CD4-positive, alpha-beta T cell treated with Interleukin-12 subunit alpha and Interleukin-12 subunit beta, for 1 hour (primary cell): ENCODE results near the gene KRTAP13-4.
A peak's percentile ranks its signal among the peaks of the same experiment; 100 is the strongest.

Experiments
- DNase-seq: peaks from one replicate; pipeline ENCODE4 v3.0.0-alpha.2; 2020

KRTAP13-4 gene, protein sequence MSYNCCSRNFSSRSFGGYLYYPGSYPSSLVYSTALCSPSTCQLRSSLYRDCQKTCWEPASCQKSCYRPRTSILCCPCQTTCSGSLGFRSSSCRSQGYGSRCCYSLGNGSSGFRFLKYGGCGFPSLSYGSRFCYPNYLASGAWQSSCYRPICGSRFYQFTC

DNA sequence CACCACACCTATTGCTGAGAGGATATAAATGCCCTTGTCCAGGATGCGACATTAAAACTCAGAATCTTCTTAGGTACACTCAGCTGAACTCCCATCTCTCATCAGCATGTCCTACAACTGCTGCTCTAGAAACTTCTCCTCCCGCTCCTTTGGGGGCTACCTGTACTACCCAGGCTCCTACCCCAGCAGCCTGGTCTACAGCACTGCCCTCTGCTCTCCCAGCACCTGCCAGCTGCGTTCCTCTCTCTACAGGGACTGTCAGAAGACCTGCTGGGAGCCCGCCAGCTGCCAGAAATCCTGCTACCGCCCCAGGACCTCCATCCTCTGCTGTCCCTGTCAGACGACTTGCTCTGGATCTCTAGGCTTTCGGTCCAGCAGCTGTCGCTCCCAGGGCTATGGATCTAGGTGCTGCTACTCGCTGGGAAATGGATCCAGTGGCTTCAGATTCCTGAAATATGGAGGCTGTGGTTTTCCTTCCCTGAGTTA lies at the start of gene KRTAP13-4:
Gene KRTAP13-4 (plus strand): TSS at position 51 of the 486 bp plus-strand sequence. CDS start 56 bp downstream, at position 107.
- no peak for DNase-seq

DNA sequence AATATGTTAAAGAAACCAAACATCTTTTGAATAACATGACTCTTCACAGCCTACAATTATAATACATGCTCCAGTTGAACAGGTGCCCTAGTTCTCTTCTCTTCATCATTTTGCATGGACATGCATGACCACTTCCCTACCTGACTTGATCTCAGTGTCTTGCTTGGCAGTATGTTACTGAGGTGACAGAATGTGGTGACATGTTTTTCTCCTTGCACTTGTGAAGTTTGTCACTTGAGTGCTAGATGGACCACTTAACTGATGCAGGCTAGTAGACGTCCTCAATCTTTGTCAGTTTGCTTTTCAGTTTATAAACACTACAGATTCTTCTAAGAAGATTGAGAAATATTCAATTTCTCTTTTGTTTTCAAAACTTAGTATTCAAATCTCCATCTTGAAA lies 47.8 kb upstream of the KRTAP13-4 start:
- no peak for DNase-seq

DNA sequence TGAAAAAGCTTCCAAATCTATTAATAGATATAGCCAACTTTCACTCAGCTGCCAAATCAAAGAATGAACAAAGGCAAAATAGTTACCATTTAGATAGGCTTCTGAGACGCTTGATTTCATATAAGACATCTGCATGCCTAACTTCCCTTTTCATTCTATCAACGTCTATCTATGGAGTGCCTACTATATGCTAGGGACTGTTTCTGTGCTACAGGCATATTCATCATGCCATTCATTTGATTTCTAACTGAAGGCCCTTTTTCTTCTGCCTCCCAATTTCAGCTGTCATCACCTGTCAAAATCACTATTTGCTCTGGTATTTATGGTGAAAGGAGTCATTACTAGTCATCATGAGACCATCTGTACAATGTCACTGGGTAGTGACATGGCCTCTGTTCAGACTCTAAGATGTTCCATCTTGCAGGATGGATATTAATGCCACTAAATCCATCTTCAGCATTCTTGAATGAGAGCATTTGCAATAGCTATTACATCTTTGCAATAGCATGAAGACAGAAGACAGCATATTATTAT lies 38.5 kb upstream of the KRTAP13-4 start:
- no peak for DNase-seq

DNA sequence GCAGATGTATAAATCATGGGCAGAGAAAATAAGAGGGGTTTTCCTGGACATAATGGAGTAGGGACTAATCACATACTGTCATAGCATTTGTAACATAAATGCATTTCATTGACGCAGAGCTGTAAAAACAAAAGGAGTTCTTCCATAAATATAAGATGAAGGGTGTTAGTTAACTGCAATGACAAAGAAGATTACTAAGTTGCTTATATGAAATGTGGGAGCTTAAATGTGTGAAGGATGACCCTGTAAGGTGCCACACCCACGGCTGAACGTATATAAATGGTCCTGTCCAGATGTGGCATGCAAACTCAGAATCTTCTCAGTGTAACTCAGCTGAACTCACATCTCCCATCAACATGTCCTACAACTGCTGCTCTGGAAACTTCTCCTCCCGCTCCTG lies 34.3 kb upstream of the KRTAP13-4 start, which contains the start of gene KRTAP13-1:
Gene KRTAP13-1 (plus strand): TSS at position 301 of the 400 bp plus-strand sequence. CDS start 56 bp downstream, at position 357.
- DNase-seq = no peak

DNA sequence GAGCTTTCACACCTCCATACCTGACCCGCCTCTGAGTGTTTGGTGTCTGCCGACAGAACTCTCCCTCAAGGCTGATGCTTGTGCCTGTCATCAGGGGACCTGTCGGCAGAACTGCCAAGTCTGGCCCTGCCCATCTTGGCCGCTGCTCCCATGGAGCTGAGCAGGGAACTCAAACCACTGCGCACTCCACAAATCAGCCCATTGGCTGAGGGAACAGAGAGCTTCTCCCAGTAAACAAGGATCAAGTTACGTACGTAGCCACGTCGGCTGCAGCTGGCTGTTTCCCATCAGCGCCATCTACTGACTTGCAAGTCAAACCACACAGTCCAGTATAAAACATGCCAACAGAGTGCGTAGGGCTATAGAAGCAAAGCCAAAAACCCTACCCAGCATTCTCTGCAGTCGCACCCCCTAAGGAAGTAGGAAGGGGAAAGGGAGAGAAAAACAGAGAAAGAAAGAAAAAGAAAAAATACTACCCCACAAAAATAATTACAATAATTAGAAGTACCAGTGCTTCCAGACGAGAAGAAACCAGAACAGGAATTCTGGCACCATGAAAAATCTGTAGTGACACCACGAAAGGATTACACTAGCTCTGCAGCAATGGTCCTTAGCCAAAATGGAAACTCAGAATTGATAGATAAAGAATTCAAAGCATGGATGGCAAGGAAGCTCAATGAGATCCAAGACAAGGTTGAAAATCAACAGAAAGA lies 21.1 kb upstream of the KRTAP13-4 start:
- no peak for DNase-seq

DNA sequence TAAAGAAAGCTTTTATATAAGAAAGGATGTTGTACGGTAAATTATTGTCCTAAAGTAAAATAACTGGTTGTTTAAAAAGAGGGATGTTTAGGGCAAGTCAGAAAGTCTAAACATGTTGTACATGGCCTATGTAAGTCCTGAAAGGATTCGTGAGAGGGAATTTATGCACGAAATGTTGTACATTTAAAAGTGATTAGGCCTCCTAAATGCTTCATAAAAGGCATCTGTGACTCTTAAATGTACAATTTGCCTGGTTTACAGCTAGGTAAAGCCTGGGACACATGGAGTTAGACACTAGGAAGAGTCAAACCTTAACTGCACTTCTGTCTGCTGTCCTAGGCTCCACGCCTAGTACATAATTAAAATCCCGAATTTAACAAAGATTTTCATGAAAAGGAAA lies 14.0 kb upstream of the KRTAP13-4 start:
- DNase-seq = no peak

DNA sequence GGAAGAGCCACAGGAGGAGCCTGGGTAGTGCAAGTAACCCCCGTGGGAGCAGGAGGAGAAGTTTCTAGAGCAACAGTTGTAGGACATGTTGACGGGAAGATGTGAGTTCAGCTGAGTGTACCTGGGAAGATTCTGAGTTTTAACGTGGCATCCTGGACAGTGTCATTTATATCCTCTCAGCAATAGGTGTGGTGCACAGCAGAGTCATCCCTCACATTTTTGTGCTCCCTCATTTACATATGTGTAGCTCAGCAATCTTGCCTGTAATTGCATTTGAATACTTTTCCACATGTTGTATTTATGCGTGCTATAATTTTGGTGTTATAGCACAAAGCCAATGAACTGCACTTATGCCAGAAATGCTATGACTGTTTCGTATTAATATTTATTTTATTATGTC lies 4.2 kb upstream of the KRTAP13-4 start, which contains the start of gene KRTAP13-3:
Gene KRTAP13-3 (minus strand): TSS at position 101 of the 400 bp plus-strand sequence. CDS start 14 bp downstream, at position 87.
- DNase-seq = no peak

DNA sequence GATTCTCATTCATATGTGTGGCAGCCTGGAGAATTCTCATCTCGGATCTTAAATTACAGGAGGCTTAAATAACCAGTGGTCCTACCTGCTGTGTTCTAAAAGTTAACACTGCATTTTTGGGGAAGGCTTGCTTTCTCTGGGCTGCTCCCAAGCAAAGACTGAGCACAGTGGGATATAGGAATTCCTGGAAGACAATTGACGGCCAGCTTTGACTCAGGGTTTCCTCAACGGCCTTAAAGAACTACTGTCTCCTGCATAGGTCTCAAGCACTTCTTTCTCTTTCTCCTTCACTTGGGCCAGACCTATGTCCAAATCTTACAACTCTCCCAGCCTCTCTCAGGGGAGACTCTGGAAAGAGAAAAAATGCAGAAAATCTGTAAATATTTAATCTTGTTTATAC lies 3.3 kb upstream of the KRTAP13-4 start:
- DNase-seq = no peak

DNA sequence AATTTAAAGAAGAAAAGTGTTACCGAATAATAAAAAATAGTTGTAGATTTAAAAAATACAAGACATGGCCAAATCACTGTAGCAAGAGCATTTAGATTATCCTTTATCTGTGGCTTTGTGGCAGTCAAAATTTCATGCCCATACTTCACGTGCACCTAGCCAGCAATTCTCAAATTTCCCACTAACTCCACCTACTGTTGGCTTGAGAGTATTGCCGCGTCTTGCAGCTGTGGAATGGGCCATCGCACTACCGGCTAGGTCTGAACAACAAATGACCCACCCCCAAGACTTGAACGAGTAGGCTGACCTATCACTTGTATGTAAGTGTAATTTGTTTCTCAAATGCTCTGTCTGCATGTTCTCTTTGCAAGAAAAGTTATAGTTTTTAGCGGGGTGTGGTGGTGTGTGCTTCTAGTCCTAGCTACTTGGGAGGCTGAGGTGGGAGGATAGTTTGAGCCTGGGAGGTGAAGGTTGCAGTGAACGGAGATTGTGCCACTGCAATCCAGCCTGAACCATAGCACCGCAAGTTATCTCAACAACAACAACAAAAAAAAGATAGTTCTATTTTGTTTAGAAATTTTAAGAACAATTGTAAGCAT lies 4.1 kb downstream of the KRTAP13-4 start:
- peak; percentile 2 for DNase-seq

DNA sequence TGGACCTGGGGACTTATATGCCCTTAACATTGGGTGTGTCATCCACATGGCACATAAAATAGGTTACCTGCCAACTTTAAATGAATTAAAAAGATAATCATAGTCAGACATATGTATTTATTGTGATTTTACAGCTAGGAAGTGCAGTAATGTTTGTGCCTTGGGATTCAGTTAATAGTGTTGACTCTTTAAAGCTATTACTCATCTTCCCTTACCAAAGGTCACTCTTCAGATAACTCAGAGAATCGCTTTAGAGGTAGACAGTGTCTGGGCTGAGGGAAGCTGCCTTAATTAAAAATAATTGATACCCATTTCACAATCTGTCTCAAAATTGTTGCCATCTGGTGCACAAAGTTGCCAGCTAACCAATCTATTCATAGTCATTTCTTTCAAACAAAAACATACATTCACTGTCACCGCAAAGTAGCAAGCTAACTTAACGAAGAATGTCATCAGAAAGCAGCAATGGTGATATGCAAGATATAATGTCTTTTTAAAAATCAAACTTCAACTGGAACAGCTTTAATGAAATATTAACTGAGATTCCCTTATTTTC lies 7.1 kb downstream of the KRTAP13-4 start:
- no peak for DNase-seq

DNA sequence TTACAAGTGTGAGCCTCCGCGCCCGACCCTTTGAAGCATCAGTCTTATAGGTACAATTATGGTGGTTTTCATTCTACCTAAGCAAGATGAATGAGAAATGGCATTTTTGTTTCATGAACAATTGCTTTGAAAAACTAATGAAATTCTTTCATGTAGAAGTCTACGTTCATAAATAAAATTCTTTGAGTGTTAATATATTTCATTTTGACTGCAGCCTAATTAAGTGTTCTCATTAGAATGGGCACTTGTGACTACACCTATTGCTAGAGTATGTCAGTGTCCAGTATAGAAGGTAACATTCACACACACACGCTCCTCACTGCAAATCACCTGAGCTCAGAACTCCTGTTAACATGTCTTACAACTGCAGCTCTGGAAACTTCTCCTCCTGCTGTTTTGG lies 10.0 kb downstream of the KRTAP13-4 start, which contains the start of gene KRTAP15-1:
Gene KRTAP15-1 (plus strand): TSS at position 301 of the 400 bp plus-strand sequence. CDS start 53 bp downstream, at position 354.
- no peak for DNase-seq

DNA sequence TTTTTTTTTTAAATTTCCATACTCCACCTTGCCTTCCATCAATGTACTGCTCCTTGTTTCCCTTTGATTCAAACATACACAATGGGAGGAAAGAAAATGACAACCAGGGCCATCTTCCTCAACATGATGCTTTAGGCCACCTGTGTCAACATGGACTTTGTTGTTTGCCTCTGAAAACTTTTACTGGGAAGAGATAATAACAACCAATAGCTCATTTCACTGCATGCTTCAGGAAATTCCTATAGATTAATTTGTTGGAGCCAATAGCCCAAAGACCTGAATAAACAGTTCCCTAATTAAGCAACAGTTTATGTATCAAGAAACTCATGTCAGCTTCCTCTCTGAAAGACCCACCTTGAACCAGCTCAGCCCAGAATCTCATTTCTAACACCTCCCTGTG lies 13.2 kb downstream of the KRTAP13-4 start:
- no peak for DNase-seq

DNA sequence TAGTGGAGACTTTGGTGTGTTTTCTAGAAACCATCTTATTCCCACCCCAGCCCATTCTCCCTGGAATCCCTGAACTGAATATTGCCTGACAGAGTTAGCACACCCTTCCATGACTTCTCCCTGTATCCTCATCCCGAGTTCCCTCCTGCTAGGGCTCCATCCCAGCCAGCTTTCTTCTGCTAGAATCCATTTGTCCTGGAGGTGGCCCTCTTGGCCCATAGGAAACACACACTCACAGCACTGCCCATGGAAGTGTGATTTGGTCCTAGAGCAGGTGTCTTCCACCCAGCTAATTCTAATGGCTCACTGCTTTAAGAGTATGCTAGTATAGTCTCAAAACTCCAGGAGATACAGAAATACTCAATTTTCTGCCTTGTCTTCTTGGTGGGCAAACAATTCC lies 14.2 kb downstream of the KRTAP13-4 start:
- DNase-seq = no peak

DNA sequence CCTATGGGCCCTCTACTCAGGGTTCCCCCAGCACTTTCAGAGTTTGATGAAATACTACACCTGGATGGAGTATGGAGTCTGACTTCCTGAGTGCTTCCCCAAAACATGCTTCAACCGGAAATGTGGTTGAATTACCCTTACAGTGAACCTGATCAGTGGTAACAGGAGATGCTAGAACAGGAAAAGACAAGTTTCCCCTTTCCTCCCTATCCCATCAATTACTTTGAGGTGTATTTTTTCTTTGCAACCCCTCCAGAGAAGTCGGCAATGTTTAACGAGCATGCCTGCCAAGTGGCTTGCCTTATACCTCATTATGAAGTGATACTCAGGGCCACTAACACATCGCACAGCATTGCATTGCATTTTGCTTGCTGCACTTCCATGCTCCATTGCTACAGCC lies 17.0 kb downstream of the KRTAP13-4 start:
- no peak for DNase-seq

DNA sequence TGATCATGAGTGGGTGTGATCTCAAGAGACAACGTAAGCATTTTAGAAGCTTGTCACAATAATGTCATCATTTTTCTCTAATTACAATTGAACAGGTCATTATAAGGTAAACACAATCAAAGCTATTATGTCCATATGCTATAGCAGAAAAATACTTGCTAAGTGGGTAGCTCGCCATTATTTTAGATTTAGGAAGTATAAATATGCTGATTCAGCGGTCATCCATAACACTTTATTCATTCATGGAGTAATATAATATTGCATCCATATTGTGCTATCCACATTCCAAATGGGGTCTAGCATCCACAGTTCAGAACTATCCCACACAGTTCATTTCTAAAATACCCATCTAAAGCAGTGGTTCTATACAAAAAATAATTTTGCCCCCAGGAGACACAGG lies 18.5 kb downstream of the KRTAP13-4 start:
- no peak for DNase-seq

DNA sequence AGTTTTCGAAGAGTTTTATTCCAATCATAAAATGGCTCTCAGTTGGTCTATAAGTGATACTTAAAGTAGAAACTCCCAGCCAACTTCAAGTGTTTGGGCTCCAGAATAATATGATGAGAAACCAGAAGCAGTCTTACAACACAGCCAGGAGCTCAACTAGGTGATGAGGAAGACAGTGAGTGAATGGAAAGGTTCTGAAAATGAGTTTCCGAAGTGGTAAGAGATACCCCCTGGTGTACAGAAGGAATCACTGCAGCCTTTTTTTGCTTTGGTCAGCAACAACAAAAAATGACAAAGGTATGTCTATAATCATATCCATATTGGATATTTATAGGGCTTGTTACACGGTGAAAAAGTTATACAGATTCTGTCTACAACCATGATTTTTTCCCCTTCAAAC lies 33.7 kb downstream of the KRTAP13-4 start:
- no peak for DNase-seq

DNA sequence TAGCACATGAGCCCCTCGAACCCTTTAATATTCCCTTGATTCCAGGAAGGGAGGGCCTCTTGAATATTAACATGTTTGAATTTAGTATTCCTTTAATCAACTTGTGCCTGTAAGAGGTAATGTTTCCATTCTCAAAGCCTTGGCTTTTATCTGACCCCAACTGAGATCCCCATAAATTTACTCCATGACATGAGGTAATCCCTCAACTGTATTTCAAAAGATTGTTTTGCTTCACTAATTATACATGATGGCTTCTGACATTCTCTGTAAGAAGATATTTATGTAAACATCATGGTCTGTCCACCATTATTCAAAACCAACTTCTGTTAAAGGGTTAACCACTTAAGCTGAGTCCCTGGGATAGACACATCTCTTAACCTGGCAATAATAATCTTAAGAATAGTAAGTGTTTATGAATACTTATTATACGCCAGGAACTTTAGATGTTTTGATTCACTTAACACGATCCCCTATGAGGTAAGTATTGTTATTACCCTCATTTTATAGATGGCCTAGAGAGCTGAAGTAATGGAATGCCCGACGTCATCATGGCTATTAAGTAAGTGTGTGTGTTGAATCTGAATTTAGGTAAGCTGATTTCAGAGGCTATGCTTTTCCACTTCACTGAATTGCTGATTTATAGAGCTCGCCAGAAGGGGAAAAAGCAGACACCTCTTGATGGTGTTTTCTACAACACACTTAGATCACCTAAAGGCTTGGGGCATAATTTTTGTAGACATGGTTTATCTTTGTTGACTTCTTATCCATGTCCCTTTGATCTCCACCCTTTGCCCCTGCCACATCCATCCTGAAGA lies 39.1 kb downstream of the KRTAP13-4 start:
- DNase-seq = no peak

DNA sequence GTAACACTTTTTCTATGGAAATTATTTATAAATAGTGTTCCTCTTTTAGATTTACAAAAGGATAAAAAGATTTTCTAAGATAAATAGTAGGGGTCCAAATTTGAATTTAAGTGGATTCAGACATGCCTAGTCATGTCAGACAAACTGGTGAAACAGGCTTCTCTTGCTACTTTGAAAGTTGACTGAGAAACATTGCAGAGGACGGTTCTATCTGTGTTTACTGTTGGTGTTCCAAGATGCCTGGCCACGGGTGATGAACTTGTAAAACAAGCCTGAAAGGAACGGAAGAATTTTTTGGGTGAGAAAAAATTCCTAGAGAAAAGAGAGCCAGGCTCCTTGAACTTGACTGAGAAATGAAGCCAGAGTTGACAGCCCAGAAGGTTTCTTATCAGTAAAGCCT lies 48.0 kb downstream of the KRTAP13-4 start:
- no peak for DNase-seq

DNA sequence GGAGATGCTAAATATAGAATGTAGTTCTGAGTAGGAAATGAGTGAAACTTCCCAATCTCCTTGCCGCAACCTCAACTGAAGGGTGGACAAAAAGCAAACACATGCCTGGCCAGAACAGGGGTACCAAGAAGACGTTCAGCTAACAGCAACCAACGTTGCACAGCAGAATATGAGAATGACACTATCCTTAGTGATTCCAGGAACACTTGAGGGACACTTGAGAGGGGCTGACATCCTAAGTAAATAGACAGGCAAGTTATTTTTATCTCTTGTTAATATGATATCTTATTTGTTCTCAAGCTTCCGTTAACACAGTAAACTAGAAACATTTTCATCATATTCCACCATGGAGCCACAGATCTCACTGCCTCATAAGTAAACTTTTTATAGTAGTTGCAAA lies 49.2 kb downstream of the KRTAP13-4 start:
- DNase-seq = no peak

DNA sequence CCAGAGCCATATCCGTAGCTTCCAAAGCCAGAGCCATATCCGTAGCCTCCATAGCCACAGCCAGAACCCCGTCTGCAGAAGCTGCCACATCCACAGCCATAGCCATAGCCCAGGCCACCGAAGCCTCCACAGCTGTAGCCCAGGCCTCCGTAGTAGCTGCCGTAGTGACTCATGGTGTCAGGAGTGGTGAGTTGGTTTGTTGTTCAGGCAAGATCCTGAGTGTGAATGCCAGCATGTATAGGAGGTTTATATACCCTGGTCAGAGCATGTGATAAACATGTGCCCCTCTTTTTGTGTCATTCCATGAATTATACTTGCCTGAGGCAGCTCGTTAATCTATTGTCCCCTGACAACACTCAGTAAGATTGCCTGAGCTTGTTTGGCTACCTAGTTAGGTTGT lies 50.1 kb downstream of the KRTAP13-4 start, which contains the start of gene KRTAP19-1:
Gene KRTAP19-1 (minus strand): TSS at position 223 of the 400 bp plus-strand sequence. CDS start 50 bp downstream, at position 173.
- no peak for DNase-seq
